ENCODE measurements around the gene ARHGEF33.
"Not testable (repeated sequence)": the region's sequence is repeated elsewhere in the genome, so short reads cannot be mapped to it uniquely, and the experiment has no call there.

ARHGEF33 gene

GRCh38 chr2:38911191-38911590 is 21.5 kb downstream of the ARHGEF33 start:
- no peak for DNase-seq (ENCODE audit: low spot score)

GRCh38 chr2:38912619-38913018 is 22.9 kb downstream of the ARHGEF33 start:
- DNase-seq (ENCODE audit: low spot score): no peak

DNA sequence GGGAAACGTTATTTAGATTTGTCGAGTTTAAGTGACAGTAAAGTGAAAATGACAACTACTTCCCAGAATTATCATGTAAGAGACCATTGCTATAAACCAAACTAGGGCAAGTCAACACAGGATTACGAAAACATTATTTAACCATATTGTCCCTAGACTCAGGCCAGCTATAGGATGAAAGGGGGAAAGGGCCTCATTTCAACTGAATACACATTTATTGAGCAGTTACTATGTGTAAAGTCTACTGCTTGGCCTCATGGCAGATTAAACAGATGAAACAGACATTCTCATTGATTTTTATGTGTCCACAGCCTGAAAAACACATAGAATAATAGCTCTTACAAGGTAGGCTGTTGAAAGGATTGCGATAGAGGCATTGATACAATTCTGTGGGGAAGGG is 32.7 kb downstream of the ARHGEF33 start:
- no peak for DNase-seq (ENCODE audit: low spot score)

DNA sequence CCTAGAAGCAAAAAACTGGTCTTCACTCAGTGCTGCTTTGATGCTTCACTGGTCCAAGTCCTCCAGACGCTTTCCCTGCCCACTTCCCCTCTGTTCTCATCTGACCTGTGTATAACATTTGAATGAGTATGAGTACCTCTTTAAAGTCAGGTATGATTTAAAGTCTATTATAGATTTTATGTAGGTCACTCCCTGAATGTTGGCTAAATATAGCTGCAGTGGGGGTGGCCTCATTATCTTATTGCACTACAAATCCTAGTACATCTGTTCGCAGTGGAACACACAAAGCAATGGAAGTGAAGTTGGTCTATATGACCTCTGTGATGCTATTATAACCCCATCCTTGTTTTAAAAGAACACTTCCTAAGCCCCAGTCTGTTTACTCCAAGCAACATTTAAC is 33.2 kb downstream of the ARHGEF33 start:
- DNase-seq (ENCODE audit: low spot score): no peak

DNA sequence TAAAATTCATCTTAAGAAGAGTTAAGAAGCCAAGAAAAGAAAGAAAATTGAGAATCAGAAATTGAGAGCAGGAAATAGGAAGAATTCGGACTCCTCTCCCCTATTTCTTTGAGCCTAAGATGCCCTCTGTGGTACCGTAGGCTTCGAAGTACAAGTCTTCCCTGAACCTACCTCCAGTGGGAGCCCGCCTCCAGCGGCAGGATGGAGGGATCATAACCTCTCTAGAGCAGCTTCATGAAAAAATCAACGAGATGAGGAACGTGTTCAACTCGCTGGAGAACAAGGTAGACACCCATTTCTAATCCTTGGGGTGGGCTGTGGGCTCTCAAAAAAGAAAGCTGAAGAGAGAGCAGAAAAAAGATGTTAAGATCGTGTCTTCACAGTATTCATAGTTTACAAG is 36.3 kb downstream of the ARHGEF33 start:
- DNase-seq (ENCODE audit: low spot score): no peak

DNA sequence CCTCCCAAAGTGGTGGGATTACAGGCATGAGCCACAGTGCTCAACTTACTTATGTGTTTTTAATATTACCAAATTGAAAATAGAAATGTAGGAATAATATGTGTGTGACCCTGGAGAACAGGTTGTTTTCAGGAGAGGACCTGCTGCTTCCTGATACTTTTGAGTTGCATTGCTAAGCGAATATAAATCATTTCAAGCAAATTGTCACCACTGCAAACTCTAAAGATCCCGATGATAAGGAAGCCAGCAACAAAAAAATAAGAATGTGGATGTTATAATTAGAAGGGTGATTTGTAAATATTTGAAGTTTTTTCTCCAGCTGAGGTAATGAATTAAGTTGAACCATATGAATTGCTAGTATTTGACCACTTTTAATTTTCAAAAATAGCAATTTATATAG is 40.9 kb downstream of the ARHGEF33 start:
- no peak for DNase-seq (ENCODE audit: low spot score)

- DNase-seq (ENCODE audit: low spot score): no peak
Observed at GRCh38 chr2:38932586-38932985, 42.9 kb downstream of the ARHGEF33 start.

- DNase-seq (ENCODE audit: low spot score): no peak
Observed at GRCh38 chr2:38933653-38934052, 44.0 kb downstream of the ARHGEF33 start.

- DNase-seq (ENCODE audit: low spot score): no peak
Observed at GRCh38 chr2:38934742-38935141, 45.1 kb downstream of the ARHGEF33 start.

GRCh38 chr2:38935568-38936172 is 46.0 kb downstream of the ARHGEF33 start:
- DNase-seq (ENCODE audit: low spot score): no peak

DNA sequence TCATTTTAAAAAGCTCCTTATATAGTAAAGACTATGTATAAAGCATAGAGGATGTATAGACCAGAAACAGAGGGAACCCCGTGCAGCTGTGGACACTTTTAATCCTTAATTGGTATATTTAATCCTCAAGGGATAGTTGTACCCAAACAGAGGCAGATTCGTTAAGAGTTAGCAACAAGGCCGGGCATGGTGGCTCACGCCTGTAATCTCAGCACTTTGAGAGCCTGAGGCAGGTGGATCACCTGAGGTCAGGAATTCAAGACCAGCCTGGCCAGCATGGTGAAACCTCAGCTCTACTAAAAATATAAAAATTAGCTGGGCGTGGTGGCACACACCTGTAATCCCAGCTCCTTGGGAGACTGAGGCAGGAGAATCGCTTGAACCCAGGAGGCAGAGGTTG is 46.8 kb downstream of the ARHGEF33 start:
- not testable (repeated sequence) for DNase-seq (ENCODE audit: low spot score)

- no peak for DNase-seq (ENCODE audit: low spot score)
Observed at GRCh38 chr2:38937548-38937947, 47.9 kb downstream of the ARHGEF33 start.

GRCh38 chr2:38940746-38941145 is 51.1 kb downstream of the ARHGEF33 start:
- DNase-seq (ENCODE audit: low spot score): no peak

- no peak for DNase-seq (ENCODE audit: low spot score)
Observed at GRCh38 chr2:38943784-38944183, 54.1 kb downstream of the ARHGEF33 start.

DNA sequence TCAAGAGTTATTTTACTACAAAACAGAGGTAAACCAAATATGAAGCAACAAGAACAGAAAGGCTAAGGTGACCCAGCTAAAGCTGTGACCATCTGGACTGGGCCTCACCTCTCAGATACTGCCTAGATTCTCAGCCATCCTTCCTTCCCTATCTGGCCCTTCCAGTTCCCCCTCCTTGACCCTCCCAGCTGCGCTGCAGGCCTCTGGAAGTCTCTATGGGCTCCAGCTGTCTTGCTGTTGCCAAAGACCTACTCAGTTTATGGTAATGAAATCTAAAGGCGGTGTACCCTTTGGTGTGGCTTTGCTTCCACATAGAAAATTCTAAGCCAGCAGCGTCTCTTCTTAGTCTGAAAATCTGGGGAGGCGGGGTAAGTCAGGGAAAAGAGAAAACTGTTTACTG is 55.7 kb downstream of the ARHGEF33 start:
- DNase-seq (ENCODE audit: low spot score): no peak

DNA sequence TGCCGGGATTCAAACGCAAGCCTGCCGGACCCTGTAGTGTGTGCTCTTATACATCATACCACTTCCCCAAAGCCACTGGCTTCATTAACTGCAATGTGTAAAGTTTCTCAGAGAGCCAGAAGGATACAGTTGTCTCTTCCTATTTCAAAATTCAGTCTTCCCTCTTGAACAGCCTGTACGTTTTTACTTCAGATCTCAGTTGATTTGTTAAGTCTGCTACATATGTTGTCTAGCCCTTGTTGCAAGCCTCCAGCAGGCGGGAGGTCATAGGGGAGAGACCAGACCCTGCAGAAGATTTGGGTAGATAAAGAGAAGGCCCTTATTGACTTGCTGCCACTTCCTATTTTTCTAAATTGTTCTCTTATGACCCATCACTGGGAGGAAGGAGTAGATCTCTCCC is 56.2 kb downstream of the ARHGEF33 start:
- no peak for DNase-seq (ENCODE audit: low spot score)

DNA sequence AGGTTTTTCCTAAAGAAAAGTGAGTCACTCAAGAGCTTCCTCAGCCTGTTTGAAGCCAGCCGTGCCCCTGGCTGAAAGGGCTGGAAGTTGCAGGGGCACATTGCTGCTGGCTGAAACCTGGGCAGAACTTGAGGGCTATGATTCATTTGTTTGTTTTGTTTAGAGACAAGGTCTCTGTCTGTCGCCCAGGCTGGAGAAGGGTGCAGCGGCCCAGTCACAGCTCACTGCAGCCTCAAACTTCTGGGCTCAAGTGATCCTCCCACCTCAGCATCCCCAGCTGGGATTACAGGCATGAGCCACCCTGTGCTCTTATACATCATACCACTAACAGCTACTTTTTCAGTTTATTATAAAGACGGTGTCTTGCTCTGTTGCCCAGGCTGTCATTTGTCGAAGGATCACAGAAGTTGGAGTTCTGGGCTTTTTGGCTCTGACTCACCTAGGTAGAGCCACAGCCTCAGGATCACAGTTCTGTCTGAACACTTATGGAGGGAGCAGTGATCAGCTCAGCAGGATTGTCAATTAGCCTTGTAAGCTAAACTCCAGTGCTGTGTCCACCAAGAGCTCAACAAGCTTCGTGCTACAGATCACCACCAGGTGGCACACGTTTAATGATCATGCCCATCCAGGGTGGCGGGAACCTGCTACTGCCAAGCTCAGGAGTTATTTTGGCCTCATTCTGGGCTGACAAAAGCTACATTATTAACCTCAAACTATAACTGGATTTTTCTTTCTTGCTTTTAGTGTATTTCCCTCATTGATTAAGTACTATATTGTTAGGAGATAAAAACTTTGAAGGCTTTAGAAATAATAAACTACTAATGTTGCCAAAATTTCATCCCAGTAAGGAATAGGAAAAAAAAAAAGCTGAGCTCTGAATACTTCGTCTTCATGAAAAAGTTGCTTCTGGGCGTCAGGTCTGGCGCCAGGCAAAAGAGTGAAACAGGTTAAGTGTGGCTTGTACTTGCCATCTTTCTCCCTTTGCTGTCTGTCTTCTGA is 57.9 kb downstream of the ARHGEF33 start:
- DNase-seq (ENCODE audit: low spot score): peak; percentile 83

DNA sequence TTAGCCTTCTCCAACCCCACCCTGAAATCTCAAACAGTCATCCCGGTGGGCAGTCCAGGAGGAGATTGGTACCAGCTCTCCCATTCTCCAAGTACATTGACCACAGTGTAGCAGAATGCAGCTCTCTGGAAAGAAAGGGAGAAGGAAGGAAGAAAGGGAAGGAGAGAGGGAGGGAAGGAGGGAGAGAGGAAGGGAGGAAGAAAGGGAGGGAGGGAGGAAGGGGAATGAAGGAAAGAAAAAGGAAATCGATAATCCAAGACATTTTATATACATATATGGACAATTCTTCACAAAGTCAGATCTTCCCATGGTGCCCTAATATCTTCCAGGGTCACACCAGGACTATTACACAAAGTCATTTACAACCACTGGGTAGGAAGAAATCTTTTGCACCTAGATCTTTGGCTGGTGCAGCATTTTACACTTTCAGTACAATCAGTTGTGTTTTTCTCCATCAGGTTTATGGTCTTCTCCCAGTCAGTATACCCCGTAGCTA is 58.8 kb downstream of the ARHGEF33 start:
- DNase-seq (ENCODE audit: low spot score): no peak

DNA sequence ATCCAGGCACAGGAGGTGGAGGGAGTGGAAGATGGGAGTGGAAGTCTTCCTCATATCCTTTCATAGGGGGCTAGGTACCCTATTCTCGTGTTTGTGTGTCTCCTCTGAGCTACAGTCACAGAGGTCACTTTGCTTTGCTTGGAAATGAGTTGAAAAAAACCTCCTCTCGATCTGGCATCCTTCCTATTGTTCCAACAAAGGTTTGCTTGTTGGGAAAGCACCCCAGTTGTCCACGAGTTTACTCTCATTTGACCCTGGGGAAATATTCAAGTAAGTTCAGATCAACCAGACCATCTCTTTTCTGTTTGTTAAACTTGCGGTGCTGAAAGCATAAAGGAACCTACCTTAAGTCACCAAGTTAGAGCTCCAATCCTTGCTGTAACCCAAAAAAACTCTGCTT is 59.3 kb downstream of the ARHGEF33 start:
- DNase-seq (ENCODE audit: low spot score): no peak

- no peak for DNase-seq (ENCODE audit: low spot score)
Observed at GRCh38 chr2:38951766-38952165, 62.1 kb downstream of the ARHGEF33 start.

- DNase-seq (ENCODE audit: low spot score): no peak
Observed at GRCh38 chr2:38957972-38958371, 68.3 kb downstream of the ARHGEF33 start.

- DNase-seq (ENCODE audit: low spot score): no peak
Observed at GRCh38 chr2:38959466-38959865, 69.8 kb downstream of the ARHGEF33 start.

DNA sequence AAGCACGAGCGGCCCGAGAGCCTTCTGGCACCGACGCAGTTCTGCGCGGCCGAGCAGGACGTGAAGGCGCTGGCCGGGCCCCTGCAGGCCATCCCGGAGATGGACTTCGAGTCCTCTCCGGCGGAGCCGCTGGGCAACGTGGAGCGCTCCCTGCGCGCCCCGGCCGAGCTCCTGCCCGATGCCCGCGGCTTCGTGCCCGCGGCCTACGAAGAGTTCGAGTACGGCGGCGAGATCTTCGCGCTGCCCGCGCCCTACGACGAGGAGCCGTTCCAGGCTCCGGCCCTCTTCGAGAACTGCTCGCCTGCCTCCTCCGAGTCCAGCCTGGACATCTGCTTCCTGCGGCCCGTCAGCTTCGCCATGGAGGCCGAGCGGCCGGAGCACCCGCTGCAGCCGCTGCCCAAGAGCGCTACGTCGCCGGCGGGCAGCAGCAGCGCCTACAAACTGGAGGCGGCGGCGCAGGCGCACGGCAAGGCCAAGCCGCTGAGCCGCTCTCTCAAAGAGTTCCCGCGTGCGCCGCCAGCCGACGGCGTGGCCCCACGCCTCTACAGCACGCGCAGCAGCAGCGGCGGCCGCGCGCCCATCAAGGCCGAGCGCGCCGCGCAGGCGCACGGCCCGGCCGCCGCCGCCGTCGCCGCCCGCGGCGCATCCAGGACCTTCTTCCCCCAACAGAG is 70.4 kb downstream of the ARHGEF33 start:
- DNase-seq (ENCODE audit: low spot score): no peak

All from NAMALWA (cell line).